Measurements from ENCODE around the gene NCMAP. TPM values are rescaled to one million over a fixed set of nuclear protein-coding genes. Genes with fewer than 3 reads are reported as not detected.

Gene NCMAP
- total and polyA plus RNA-seq, 2 of the 8 experiments (the other 6 are each of a cell fraction or from before 2014, with no cell fraction given): 0.21 to 0.39 TPM

GRCh38 chr1:24643363-24644099 is 87.6 kb downstream of the NCMAP start:
- no peak overlapping the region for H2AK5ac ChIP-seq (ENCODE audit: low read depth, low read length)
- H4K8ac ChIP-seq (ENCODE audit: extremely low read depth, insufficient read depth, low read length): peak overlapping the region; percentile 95; the same call in 1 of the 2 replicates
- H3K4ac ChIP-seq (replicated peaks; ENCODE audit: insufficient read length, low read depth, low read length): peak overlapping the region; percentile 87
- H3K36me3 ChIP-seq (ENCODE audit: control insufficient read depth in 2 of 4, insufficient read depth in 4 of 4, low read length in 3 of 4): peaks cover 14 to 36% (median 27%) of the 10 kb centered on the region in 4 experiments
- H2BK12ac ChIP-seq (ENCODE audit: low read depth, low read length): no peak overlapping the region
- no peak overlapping the region for H2BK20ac ChIP-seq (ENCODE audit: low read length)
- H4K20me1 ChIP-seq (replicated peaks in 1 of 2; ENCODE audit: control insufficient read depth in 1 of 2, insufficient read depth in 2 of 2, low read length in 2 of 2): peaks cover 10 to 11% of the 10 kb centered on the region in 2 experiments
- POLR2A ChIA-PET (ENCODE audit: partially characterized antibody): interaction anchor here (0.7 to 3.4 kb wide), 12 partner anchors 12 to 352 kb away, joined by 3 to 22 read pairs (median 3); partner anchors contain the start of gene NCMAP
- H3K4me2 ChIP-seq (ENCODE audit: insufficient read depth in 1 of 2, low read depth in 2 of 2, low read length in 2 of 2): peak overlapping the region; percentile 89 to 96
- H3K79me2 ChIP-seq (ENCODE audit: control insufficient read depth in 1 of 2, insufficient read depth in 2 of 2, low read length in 2 of 2): peaks cover 18 to 50% of the 10 kb centered on the region in 2 experiments
- peak overlapping the region; percentile 88 for H3K56ac ChIP-seq (replicated peaks; ENCODE audit: insufficient read length, low read depth, low read length)
- peaks cover 0 to 6% (median 4%) of the 10 kb centered on the region in 4 experiments; a peak in 5 of 7 replicates for H3K4me1 ChIP-seq (replicated peaks in 1 of 4; ENCODE audit: control insufficient read depth in 3 of 4, insufficient read depth in 4 of 4, low read length in 3 of 4)
- no peak for FAIRE-seq
- H2BK120ac ChIP-seq (replicated peaks; ENCODE audit: low read depth, low read length): no peak overlapping the region
- H3K4me3 ChIP-seq (ENCODE audit: extremely low read depth in 1 of 4, insufficient read depth in 2 of 4, low read depth in 3 of 4, low read length in 4 of 4): peak overlapping the region; percentile 76 to 98 (median 94)
- H3K27ac ChIP-seq (ENCODE audit: low read depth, low read length): peak overlapping the region; percentile 94
- H3K14ac ChIP-seq (ENCODE audit: insufficient read length): peak overlapping the region; percentile 50
- H3K9me3 ChIP-seq (ENCODE audit: insufficient read depth in 2 of 2, low read depth in 1 of 2, low read length in 1 of 2): no peaks in the 10 kb centered on the region
- peak overlapping the region; percentile 89 for H4K91ac ChIP-seq (replicated peaks; ENCODE audit: insufficient read length, low read length)
- H3K18ac ChIP-seq (ENCODE audit: extremely low read depth, low read length): peak overlapping the region; percentile 66
- peak overlapping the region; percentile 94 to 100 (median 96) for H3K9ac ChIP-seq (replicated peaks in 1 of 4; ENCODE audit: extremely low read depth in 1 of 4, low read depth in 3 of 4, low read length in 3 of 4)
- no peak overlapping the region for H3K23ac ChIP-seq (ENCODE audit: insufficient read length)
- no peak overlapping the region for H2AFZ ChIP-seq (ENCODE audit: low read length)
- peak overlapping the region; percentile 95 for H4K5ac ChIP-seq (ENCODE audit: insufficient read length, low read depth, low read length)
- peak overlapping the region; percentile 93 for H2BK5ac ChIP-seq (ENCODE audit: low read depth, low read length)
- DNase-seq (ENCODE audit: low read depth in 1 of 2, low spot score in 2 of 2): no peak
- no peak overlapping the region for H2BK15ac ChIP-seq (ENCODE audit: low read length)
- no peaks in the 10 kb centered on the region; the same call in 1 of the 2 replicates for H3K79me1 ChIP-seq (ENCODE audit: low read depth, low read length)
- H3K23me2 ChIP-seq (ENCODE audit: low read depth, low read length): peaks cover 7% of the 10 kb centered on the region
- WGBS, 2 experiments (ENCODE audit: extremely low coverage in 1 of 2, insufficient coverage in 1 of 2, insufficient read length in 1 of 2, insufficient replicate concordance in 2 of 2, low coverage in 1 of 2, low lambda C conversion rate in 2 of 2, missing lambda C conversion rate in 1 of 2): 1% methylated on average over 40 of the region's 53 CpGs; no CpG with 5 or more reads in 1 of the 2 experiments
- H3K27me3 ChIP-seq (replicated peaks in 1 of 4; ENCODE audit: control insufficient read depth in 3 of 4, extremely low read depth in 1 of 4, insufficient read depth in 3 of 4, low read length in 3 of 4): no peaks in the 10 kb centered on the region
- CTCF ChIA-PET (ENCODE audit: partially characterized antibody): interaction anchor here (0.6 to 1.3 kb wide), 2 partner anchors 13 to 187 kb away, joined by 3 read pairs; no protein-coding TSS in a partner anchor
- peak; percentile 37; the same call in 1 of the 2 replicates for TF ChIP-seq KDM5A (IDR thresholded peaks at IDR 0.05; ENCODE audit: low read length)
- peak; percentile 18 for TF ChIP-seq TAF7 (optimal IDR thresholded peaks at IDR 0.05; ENCODE audit: borderline replicate concordance, low read depth, low read length)
- peak; percentile 91 for TF ChIP-seq YY1 (IDR thresholded peaks at IDR 0.05; ENCODE audit: low read depth, low read length)
- TF ChIP-seq RBBP5 (IDR thresholded peaks at IDR 0.05; ENCODE audit: borderline replicate concordance, low read depth, low read length): 0 out of 2 replicates have a peak, but pooled peaks have one; percentile 24
- TF ChIP-seq POLR2A (IDR thresholded peaks at IDR 0.05; ENCODE audit: control extremely low read depth in 1 of 2, low read depth in 2 of 2, low read length in 2 of 2): peak in 1 of 2 experiments; percentile 39; a peak in 2 of 3 replicates
- no peak for TF ChIP-seq SAP30 (IDR thresholded peaks at IDR 0.05; ENCODE audit: insufficient read depth, insufficient replicate concordance, low read length)
- TF ChIP-seq PHF8 (conservative IDR thresholded peaks at IDR 0.05; ENCODE audit: low read depth, low read length): peak; percentile 67
- TF ChIP-seq MAFK (IDR thresholded peaks at IDR 0.05; ENCODE audit: low read depth, low read length): no peak
- TF ChIP-seq, protein P1, sequence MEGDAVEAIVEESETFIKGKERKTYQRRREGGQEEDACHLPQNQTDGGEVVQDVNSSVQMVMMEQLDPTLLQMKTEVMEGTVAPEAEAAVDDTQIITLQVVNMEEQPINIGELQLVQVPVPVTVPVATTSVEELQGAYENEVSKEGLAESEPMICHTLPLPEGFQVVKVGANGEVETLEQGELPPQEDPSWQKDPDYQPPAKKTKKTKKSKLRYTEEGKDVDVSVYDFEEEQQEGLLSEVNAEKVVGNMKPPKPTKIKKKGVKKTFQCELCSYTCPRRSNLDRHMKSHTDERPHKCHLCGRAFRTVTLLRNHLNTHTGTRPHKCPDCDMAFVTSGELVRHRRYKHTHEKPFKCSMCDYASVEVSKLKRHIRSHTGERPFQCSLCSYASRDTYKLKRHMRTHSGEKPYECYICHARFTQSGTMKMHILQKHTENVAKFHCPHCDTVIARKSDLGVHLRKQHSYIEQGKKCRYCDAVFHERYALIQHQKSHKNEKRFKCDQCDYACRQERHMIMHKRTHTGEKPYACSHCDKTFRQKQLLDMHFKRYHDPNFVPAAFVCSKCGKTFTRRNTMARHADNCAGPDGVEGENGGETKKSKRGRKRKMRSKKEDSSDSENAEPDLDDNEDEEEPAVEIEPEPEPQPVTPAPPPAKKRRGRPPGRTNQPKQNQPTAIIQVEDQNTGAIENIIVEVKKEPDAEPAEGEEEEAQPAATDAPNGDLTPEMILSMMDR (IDR thresholded peaks at IDR 0.05; ENCODE audit: control extremely low read depth in 1 of 3, insufficient read depth in 1 of 3, low read depth in 1 of 3, low read length in 3 of 3): no peak

All from H1 (cell line).